Left lung (tissue), 10 donors: ENCODE data around the gene HDLBP. TPM values are rescaled to one million over a fixed set of nuclear protein-coding genes. Genes with fewer than 3 reads are reported as not detected.

ENCODE experiments used
- ATAC-seq: fragments of 200-7000 bp; cut with Tn5 transposase; one replicate; pipeline ENCODE4 v1.9.1; 2020; ENCODE audit warnings: moderate library complexity
- DNase-seq, 4 donors: peaks; one replicate each; pipeline ENCODE4 v3.0.0-alpha.2; 2013 to 2020
- H3K27ac ChIP-seq, 2 donors: fragments of 200-600 bp; sonication (generic) in 1 of 2; one replicate each; pipeline versions ENCODE4 v1.5.0 to v1.8.0; 2020 to 2021
- H3K27me3 ChIP-seq, 2 donors: fragments of 200-600 bp; sonication (generic) in 1 of 2; one replicate each; pipeline versions ENCODE4 v1.5.0 to v1.8.0; 2020 to 2021
- H3K36me3 ChIP-seq, 2 donors: fragments of 200-600 bp; sonication (generic) in 1 of 2; one replicate each; pipeline versions ENCODE4 v1.5.0 to v1.8.0; 2020 to 2021
- H3K4me1 ChIP-seq, 2 donors: fragments of 200-600 bp; one replicate each; pipeline ENCODE4 v1.8.0; 2021
- H3K4me3 ChIP-seq, 2 donors: fragments of 200-600 bp; sonication (generic) in 1 of 2; one replicate each; pipeline versions ENCODE4 v1.5.0 to v1.8.0; 2020 to 2021; ENCODE audit warnings: mild to moderate bottlenecking in 1 of 2
- H3K9me3 ChIP-seq, 2 donors: fragments of 200-600 bp; sonication (generic) in 1 of 2; one replicate each; pipeline versions ENCODE4 v1.5.0 to v1.8.0; 2020 to 2021
- intact Hi-C, 2 donors: fragments of 100-400 bp; cut with DNase I; formaldehyde crosslinking; loops; one replicate each; pipeline versions ENCODE4 v1.11.2 to v1.14.2; 2022
- polyA plus RNA-seq, 6 donors: library from polyadenylated mRNA; unstranded; fragments of 120-200 nt; gene quantifications; one replicate each; pipeline ENCODE4 v1.2.1, GENCODE V29; 2013; ENCODE audit not compliant: insufficient read length in 6 of 6
- total RNA-seq, 2 donors: library from RNA; stranded (reverse); fragmentation: NEBNext Ultra II Directional; extraction: Animal tissue kit (Norgen Biotek cat#: 25700); gene quantifications; one replicate each; pipeline ENCODE4 v1.2.1, GENCODE V29; 2021
- TF ChIP-seq, protein P1 (sequence below), 2 donors: fragments of 200-600 bp; sonication (generic) in 1 of 2; IDR thresholded peaks; one replicate each; pipeline versions ENCODE4 v1.5.0 to v1.8.0; 2021; ENCODE audit warnings: antibody characterized with exemption in 2 of 2
- donor health status: DM: no; HTN: yes; CAD: no.
- donor health status: DM: no; HTN: no; CAD: no.

The HDLBP gene
- total and polyA plus RNA-seq, 8 donors: 369 to 567 (median 401) TPM

DNA sequence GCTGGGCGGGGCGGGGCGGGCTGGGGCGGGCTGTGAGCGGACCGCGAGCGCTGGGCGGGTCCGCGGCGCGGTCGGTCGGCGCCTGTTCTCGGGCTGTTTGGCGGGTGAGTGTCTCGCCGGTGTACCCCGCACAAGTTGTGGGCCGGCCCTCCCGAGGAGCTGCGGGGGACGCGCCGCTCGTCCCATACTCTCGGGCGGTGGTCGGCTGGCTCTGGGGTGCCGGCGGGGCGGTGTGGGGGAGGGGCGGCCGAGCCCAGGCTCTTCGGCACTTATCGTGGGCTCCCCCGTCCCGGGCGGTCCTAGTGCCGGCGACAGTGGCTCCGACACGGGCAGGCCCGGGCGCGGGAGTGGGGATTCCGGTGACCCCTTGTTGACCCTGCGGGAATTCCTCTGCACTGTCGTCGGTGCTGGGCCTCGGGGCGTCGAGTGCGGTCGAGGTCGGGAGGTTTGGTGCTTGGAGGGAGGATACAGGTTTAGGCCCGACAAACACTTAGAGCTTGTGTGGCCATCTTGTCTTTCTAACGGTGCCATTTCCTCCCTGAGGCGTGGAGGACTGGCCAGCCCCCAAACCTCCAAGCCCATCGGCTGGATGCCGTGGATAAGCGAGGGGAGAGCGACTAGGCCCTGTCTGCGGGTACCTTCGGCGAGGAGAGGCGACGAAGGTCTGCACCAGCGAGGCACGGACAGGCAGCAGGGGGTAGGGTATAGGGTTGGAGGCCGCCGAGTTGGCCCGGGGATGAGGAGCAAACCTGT is 583 bp upstream of the HDLBP start, which contains the start of gene SEPTIN2:
Gene SEPTIN2, plus strand, starts transcription at position 47 of the 753 bp plus-strand sequence. CDS start 8,308 bp downstream, outside the sequence.
- H3K4me1 ChIP-seq: peaks cover 36 to 79% of the 10 kb centered on the region in 2 donors
- intact Hi-C loops: no loop called here

DNA sequence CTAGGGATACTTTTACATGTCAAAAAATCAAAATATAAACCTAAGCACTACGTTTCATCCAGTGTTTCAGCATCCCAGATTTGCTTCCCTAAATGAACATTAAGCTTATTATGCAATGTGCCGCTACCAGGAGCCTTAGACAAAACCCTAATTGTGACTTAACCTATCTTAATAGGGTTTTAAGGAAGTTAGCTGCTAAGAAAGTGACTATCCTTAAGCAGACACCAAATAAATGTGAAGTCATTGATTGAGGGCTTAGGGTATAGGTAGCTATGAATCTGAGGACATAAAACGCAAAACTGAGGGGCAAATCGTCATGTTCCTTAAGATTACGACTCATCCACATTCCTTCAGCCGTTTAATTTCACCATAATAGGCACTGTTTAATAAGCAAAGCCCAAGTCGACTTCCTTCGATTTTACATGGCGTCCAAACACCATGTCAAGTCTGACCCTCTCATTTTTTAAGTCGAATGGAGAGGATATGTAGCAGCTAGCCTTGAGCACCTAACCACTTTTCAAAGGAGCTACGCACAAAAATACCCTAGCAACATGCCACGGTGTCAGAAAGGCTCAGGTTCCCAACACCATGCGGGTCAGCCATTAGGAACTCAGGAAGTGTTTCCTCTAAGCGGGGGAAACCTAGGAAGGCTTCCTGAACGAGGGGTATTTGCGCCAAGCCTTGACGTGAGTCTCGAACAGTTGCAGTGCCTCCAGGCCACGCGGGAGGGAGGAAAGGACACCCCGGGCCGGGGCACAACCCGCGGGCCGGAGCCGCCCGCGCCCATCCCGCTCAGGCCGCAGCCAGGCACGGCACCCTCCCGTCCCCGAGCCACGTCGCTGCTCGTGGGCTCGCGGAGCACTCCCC is 1.0 kb downstream of the HDLBP start:
- Histone ChIP-seq H3K4me1 (peaks cover 22 to 77% of the 10 kb centered on the region in 2 donors), H3K27ac (peak overlapping the region; percentile 98 to 99), H3K9me3 (no peaks in the 10 kb centered on the region), H3K36me3 (no peaks in the 10 kb centered on the region), H3K4me3 (peak overlapping the region; percentile 73 to 93), H3K27me3 (no peaks in the 10 kb centered on the region)
- TF ChIP-seq, protein P1, sequence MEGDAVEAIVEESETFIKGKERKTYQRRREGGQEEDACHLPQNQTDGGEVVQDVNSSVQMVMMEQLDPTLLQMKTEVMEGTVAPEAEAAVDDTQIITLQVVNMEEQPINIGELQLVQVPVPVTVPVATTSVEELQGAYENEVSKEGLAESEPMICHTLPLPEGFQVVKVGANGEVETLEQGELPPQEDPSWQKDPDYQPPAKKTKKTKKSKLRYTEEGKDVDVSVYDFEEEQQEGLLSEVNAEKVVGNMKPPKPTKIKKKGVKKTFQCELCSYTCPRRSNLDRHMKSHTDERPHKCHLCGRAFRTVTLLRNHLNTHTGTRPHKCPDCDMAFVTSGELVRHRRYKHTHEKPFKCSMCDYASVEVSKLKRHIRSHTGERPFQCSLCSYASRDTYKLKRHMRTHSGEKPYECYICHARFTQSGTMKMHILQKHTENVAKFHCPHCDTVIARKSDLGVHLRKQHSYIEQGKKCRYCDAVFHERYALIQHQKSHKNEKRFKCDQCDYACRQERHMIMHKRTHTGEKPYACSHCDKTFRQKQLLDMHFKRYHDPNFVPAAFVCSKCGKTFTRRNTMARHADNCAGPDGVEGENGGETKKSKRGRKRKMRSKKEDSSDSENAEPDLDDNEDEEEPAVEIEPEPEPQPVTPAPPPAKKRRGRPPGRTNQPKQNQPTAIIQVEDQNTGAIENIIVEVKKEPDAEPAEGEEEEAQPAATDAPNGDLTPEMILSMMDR (IDR thresholded peaks at IDR 0.05): no peak
- intact Hi-C loops: no loop called here
- ATAC-seq: no peak
- DNase-seq: peak in 2 of 4 donors; percentile 16 to 20

More for the DNA sequence above, 583 bp upstream of the HDLBP start, which contains the start of gene SEPTIN2:
- DNase-seq (peak in 3 of 4 donors; percentile 82 to 100 (median 87)), ATAC-seq (peak; percentile 62)
- peak within 1 kb of the TSS; percentile 98 to 99 for H3K27ac ChIP-seq
- H3K36me3 ChIP-seq: no peaks in the 10 kb centered on the region
- no peaks in the 10 kb centered on the region for H3K9me3 ChIP-seq
- H3K4me3 ChIP-seq: peak within 1 kb of the TSS; percentile 73 to 93
- TF ChIP-seq, protein P1 (IDR thresholded peaks at IDR 0.05): no peak
- H3K27me3 ChIP-seq: no peaks in the 10 kb centered on the region

DNA sequence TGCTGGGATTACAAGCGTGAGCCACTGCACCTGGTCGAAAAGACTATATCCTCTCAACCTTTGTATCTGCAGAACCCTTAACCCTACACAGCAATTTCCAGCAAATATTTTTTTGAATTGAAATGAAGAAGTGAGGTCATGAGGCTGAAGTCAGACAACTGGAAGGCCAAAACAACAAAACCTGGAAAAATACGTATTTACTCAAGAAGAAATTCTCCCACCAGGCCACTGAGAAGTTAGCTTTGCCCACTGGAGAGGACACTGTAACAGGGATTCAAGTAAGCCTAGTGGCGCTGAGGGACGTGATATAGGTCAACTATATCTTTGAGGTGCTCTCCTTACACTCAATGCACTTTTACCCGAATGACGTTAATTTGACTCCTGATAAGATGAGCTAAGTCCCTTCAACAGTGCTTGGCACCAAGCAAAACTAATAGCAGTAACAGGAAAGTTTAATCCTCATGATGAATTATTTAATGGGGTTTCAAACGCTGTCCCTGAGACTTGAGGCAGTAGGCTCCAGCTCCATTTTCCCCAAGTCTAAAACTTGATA is 1.9 kb downstream of the HDLBP start:
- Histone ChIP-seq H3K9me3 (no peaks in the 10 kb centered on the region), H3K36me3 (no peaks in the 10 kb centered on the region), H3K27me3 (no peaks in the 10 kb centered on the region), H3K27ac (peak overlapping the region in 1 of 2 donors; percentile 99), H3K4me3 (peak overlapping the region in 1 of 2 donors; percentile 93), H3K4me1 (peaks cover 20 to 76% of the 10 kb centered on the region in 2 donors)
- ATAC-seq (no peak), DNase-seq (no peak)
- intact Hi-C loops: no loop called here
- TF ChIP-seq, protein P1 (IDR thresholded peaks at IDR 0.05): no peak

DNA sequence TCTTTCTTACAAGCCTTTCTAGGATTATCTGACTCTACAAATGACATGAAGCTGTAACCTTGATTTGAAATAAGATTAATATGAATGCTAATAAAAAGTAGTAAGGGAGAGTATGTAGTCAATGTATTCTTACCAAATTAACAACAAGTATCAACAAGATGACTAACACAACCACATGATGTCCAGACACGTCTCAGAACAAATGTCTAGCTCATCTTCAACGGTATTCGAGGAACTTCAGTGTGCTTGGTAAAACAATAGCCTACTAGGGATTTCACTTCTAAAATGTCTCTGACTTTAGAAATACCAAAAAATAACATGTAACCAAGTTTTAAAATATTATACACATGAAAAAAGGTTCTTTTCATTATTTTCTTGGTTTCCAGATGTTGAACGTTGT is 3.4 kb downstream of the HDLBP start:
- Histone ChIP-seq H3K4me3 (no peak overlapping the region), H3K36me3 (no peaks in the 10 kb centered on the region), H3K4me1 (peaks cover 5 to 70% of the 10 kb centered on the region in 2 donors), H3K9me3 (no peaks in the 10 kb centered on the region), H3K27ac (no peak overlapping the region), H3K27me3 (no peaks in the 10 kb centered on the region)
- ATAC-seq (no peak), DNase-seq (no peak)
- intact Hi-C loops: no loop called here
- TF ChIP-seq, protein P1 (IDR thresholded peaks at IDR 0.05): no peak
